Parathyroid adenoma (tissue), 2 donors: ENCODE results near the gene SHANK1.

Experiments used
- H2AFZ ChIP-seq: fragments of 300-600 bp; sonication (generic); one replicate; pipeline ENCODE4 v1.7.0; 2017; ENCODE audit warnings: antibody characterized with exemption, mild to moderate bottlenecking
- H3K27ac ChIP-seq: fragments of 300-600 bp; sonication (generic); one replicate; pipeline ENCODE4 v1.7.0; 2017
- H3K27me3 ChIP-seq: fragments of 300-600 bp; sonication (generic); one replicate; pipeline ENCODE4 v1.7.0; 2017; ENCODE audit warnings: low read length; ENCODE audit not compliant: control insufficient read depth, insufficient read depth
- H3K36me3 ChIP-seq: fragments of 300-600 bp; sonication (generic); one replicate; pipeline ENCODE4 v1.7.0; 2017; ENCODE audit warnings: low read length; ENCODE audit not compliant: control insufficient read depth, insufficient read depth
- H3K4me1 ChIP-seq: fragments of 300-600 bp; sonication (generic); one replicate; pipeline ENCODE4 v1.7.0; 2017; ENCODE audit warnings: control low read depth
- H3K4me2 ChIP-seq: fragments of 300-600 bp; sonication (generic); one replicate; pipeline ENCODE4 v1.7.0; 2017; ENCODE audit warnings: low read length
- H3K4me3 ChIP-seq: fragments of 300-600 bp; sonication (generic); one replicate; pipeline ENCODE4 v1.7.0; 2017; ENCODE audit warnings: low read depth, low read length
- H3K79me2 ChIP-seq: fragments of 300-600 bp; sonication (generic); one replicate; pipeline ENCODE4 v1.7.0; 2017; ENCODE audit warnings: control low read depth
- H3K9ac ChIP-seq: fragments of 300-600 bp; sonication (generic); one replicate; pipeline ENCODE4 v1.7.0; 2017; ENCODE audit warnings: mild to moderate bottlenecking
- H3K9me3 ChIP-seq: fragments of 300-600 bp; sonication (generic); one replicate; pipeline ENCODE4 v1.7.0; 2017; ENCODE audit warnings: low read length; ENCODE audit not compliant: control insufficient read depth
- CTCF ChIP-seq: fragments of 300-600 bp; sonication (generic); IDR thresholded peaks from one replicate; pipeline ENCODE4 v1.7.0; 2017; ENCODE audit warnings: antibody characterized with exemption, mild to moderate bottlenecking
- donor health status: primary hyperparathyroidism.

SHANK1 gene

GRCh38 chr19:50739914-50740426 lies 20.4 kb upstream of the SHANK1 start:
- Histone ChIP-seq H3K9me3 (no peaks in the 10 kb centered on the region), H3K79me2 (no peaks in the 10 kb centered on the region), H3K4me3 (no peak overlapping the region), H3K27me3 (no peaks in the 10 kb centered on the region), H2AFZ (no peak overlapping the region), H3K27ac (no peak overlapping the region), H3K4me1 (no peaks in the 10 kb centered on the region), H3K9ac (no peak overlapping the region), H3K4me2 (no peak overlapping the region), H3K36me3 (no peaks in the 10 kb centered on the region)
- no peak for TF ChIP-seq CTCF

- H3K4me3 ChIP-seq: no peak overlapping the region
- no peak overlapping the region for H3K27ac ChIP-seq
- H3K27me3 ChIP-seq: no peaks in the 10 kb centered on the region
Measured at GRCh38 chr19:50739132-50739913, 19.7 kb upstream of the SHANK1 start.

DNA sequence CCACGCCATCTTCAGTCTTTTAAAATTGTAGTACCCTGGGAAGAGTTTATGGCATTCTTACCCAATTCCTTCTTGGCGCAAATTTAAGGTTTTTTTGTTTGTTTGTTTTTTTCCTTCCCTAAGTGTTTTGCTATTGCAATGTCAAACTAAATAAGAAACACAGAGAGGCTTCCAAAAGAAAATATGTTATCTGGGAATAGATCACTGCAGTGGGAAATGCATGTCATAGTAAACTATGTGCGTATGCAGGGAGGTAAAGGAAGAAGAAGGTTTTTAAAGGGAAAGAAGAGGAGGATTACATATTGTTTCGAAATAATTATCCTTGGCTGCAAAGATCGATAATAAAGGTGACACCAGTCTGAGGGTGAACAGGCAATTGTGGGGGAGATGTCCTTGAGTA lies 16.7 kb upstream of the SHANK1 start:
- Histone ChIP-seq H3K79me2 (no peaks in the 10 kb centered on the region), H3K4me3 (no peak overlapping the region), H2AFZ (no peak overlapping the region), H3K4me2 (no peak overlapping the region), H3K9me3 (no peaks in the 10 kb centered on the region), H3K36me3 (no peaks in the 10 kb centered on the region), H3K27me3 (no peaks in the 10 kb centered on the region), H3K27ac (no peak overlapping the region), H3K4me1 (no peaks in the 10 kb centered on the region), H3K9ac (no peak overlapping the region)
- TF ChIP-seq CTCF: no peak

More at GRCh38 chr19:50739132-50739913, 19.7 kb upstream of the SHANK1 start:
- no peaks in the 10 kb centered on the region for H3K79me2 ChIP-seq
- no peak for TF ChIP-seq CTCF
- no peak overlapping the region for H3K4me2 ChIP-seq
- no peaks in the 10 kb centered on the region for H3K36me3 ChIP-seq
- H2AFZ ChIP-seq: no peak overlapping the region
- no peak overlapping the region for H3K9ac ChIP-seq
- H3K4me1 ChIP-seq: no peaks in the 10 kb centered on the region
- H3K9me3 ChIP-seq: no peaks in the 10 kb centered on the region

GRCh38 chr19:50735869-50736268 lies 16.3 kb upstream of the SHANK1 start:
- Histone ChIP-seq H3K27ac (no peak overlapping the region), H3K36me3 (no peaks in the 10 kb centered on the region), H3K79me2 (no peaks in the 10 kb centered on the region), H3K4me1 (no peaks in the 10 kb centered on the region), H2AFZ (peak overlapping the region; percentile 8), H3K9me3 (no peaks in the 10 kb centered on the region), H3K4me3 (no peak overlapping the region), H3K9ac (no peak overlapping the region), H3K4me2 (no peak overlapping the region), H3K27me3 (no peaks in the 10 kb centered on the region)
- TF ChIP-seq CTCF: no peak

DNA sequence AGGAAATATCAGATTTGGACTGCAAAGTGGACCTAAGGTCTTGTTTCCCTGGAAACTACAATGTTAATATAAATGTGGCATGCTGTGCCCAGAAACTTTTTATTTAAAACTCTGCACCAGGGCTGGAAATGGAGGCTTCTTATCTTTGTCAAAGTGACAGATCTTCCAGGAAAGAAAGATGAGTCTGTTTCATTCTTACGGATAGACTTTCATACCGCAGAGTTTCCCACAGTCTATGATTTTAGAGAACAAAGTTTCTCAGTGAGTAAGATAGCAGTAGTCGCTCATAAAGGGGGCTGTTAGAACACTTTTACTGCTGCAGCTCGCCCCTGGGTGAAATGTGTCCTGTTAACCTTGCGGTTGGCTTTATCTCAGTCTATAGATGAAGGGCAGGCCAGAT lies 10.3 kb upstream of the SHANK1 start:
- no peak overlapping the region for H3K27ac ChIP-seq
- H3K9me3 ChIP-seq: no peaks in the 10 kb centered on the region
- H3K4me2 ChIP-seq: no peak overlapping the region
- no peaks in the 10 kb centered on the region for H3K4me1 ChIP-seq
- no peaks in the 10 kb centered on the region for H3K36me3 ChIP-seq
- H3K4me3 ChIP-seq: no peak overlapping the region
- TF ChIP-seq CTCF: no peak
- H3K79me2 ChIP-seq: no peaks in the 10 kb centered on the region
- H3K9ac ChIP-seq: no peak overlapping the region
- H2AFZ ChIP-seq: no peak overlapping the region
- no peaks in the 10 kb centered on the region for H3K27me3 ChIP-seq
